Fibroblast of pulmonary artery (primary cell): ENCODE results near the gene DDIT3.

ENCODE experiments used
- DNase-seq: peaks from one replicate; pipeline ENCODE4 v3.0.0-alpha.2; 2010; ENCODE audit warnings: low read depth
- H3K4me3 ChIP-seq: replicated peaks from 2 replicates; pipeline ENCODE4 v1.5.1; 2011; ENCODE audit warnings: low read depth, mild to moderate bottlenecking, control low read depth, low read length, moderate library complexity
- CTCF ChIP-seq: IDR thresholded peaks from 2 replicates; pipeline ENCODE4 v1.5.1; 2011; ENCODE audit warnings: mild to moderate bottlenecking, control low read depth, low read length, inconsistent platforms; ENCODE audit errors: missing control alignments

The DDIT3 gene

GRCh38 chr12:57530396-57531142, 10.3 kb upstream of the DDIT3 start:
- TF ChIP-seq CTCF, result no peak
- no peak overlapping the region for H3K4me3 ChIP-seq
- no peak for DNase-seq

DNA sequence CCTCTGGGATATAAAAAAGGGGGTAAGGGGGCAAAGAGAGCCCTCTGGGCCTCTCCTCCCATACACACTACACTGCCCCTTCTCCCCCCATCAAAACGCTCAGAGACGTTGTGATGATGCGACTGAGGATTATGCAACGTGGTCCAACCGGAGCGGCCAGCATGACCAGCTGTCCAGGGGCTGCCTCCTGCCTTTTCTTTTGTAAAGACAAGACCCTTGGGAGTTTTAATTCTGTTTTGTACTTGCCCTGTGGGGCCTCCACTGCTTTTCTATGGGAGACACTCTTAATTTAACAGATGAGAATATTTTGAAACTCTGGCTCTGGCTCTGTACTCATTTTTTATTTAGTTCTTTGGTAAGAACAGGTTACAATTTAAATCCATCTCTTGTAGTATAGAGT, 9.5 kb upstream of the DDIT3 start:
- TF ChIP-seq CTCF, result no peak
- DNase-seq, result no peak
- H3K4me3 ChIP-seq, result no peak overlapping the region

GRCh38 chr12:57528831-57529555, 8.7 kb upstream of the DDIT3 start:
- no peak for DNase-seq

GRCh38 chr12:57528176-57528575, 7.9 kb upstream of the DDIT3 start:
- no peak for DNase-seq
- H3K4me3 ChIP-seq, result no peak overlapping the region
- no peak for TF ChIP-seq CTCF

More at GRCh38 chr12:57528831-57529555, 8.7 kb upstream of the DDIT3 start:
- no peak for TF ChIP-seq CTCF
- no peak overlapping the region for H3K4me3 ChIP-seq

DNA sequence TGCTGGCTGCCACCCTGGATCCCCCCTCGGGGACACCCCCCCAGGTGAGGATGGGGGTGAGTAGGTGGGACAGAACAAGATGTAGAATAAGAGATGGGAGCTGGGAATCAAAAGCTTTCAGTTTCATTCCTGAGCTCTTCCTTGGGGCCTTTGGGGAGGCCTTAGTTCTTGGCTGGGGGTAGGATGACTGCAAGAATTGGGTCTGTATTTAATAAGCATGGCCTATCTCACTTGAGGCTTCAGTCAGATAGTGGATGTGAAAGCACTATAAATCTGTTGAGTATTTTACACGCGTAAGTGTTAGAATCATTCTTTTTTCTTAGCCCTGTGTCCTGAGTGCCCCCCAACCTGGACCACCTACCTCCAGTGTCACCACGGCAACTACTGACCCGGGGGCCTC, 6.9 kb upstream of the DDIT3 start:
- no peak overlapping the region for H3K4me3 ChIP-seq
- no peak for TF ChIP-seq CTCF
- DNase-seq, result no peak

DNA sequence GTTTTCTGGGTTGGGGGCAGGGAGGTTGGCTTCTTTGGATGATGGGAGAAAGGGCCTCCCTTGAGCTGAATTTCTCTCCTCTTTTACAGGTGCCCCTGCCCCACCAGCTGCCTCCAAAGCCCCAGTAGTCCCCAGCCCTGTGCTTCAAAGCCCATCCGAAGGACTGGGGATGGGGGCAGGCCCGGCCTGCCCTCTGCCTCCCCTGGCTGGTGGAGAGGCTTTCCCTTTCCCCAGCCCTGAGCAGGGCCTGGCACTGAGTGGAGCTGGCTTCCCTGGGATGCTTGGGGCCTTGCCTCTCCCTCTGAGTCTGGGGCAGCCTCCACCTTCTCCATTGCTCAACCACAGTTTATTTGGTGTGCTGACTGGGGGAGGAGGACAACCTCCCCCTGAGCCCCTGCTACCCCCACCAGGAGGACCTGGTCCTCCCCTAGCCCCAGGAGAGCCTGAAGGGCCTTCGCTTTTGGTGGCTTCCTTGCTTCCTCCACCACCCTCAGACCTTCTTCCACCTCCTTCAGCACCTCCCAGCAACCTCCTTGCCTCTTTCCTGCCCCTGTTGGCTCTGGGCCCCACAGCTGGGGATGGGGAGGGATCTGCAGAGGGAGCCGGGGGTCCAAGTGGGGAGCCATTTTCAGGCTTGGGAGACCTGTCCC, 6.3 kb upstream of the DDIT3 start:
- TF ChIP-seq CTCF, result no peak
- no peak overlapping the region for H3K4me3 ChIP-seq
- DNase-seq, result no peak
